BJ (cell line): ENCODE measurements around the gene WWOX. TPM values are rescaled to one million over a fixed set of nuclear protein-coding genes. Genes with fewer than 3 reads are reported as not detected.

Experiments
- CTCF ChIA-PET: fragments of 350-600 bp; formaldehyde crosslinking; extraction: SDS; loops from one replicate; lab custom pipeline; 2021; ENCODE audit warnings: antibody characterized with exemption, inconsistent platforms; lab: Yijun Ruan, JAX
- POLR2A ChIA-PET: fragments of 300-600 bp; sonication (Branson Sonifier 250); formaldehyde crosslinking; extraction: SDS; loops from one replicate; lab custom pipeline; 2021; ENCODE audit warnings: antibody characterized with exemption; lab: Charles Lee
- DNase-seq: peaks from one replicate; pipeline ENCODE4 v3.0.0-alpha.2; 2011; ENCODE audit warnings: low read depth
- H3K27me3 ChIP-seq: 2 replicates; pipeline ENCODE4 v1.6.0; 2011; ENCODE audit warnings: low read length; ENCODE audit not compliant: control insufficient read depth, insufficient read depth
- H3K36me3 ChIP-seq: 2 replicates; pipeline ENCODE4 v1.5.1; 2011; ENCODE audit warnings: low read length; ENCODE audit not compliant: control insufficient read depth, insufficient read depth
- H3K4me3 ChIP-seq: 2 replicates; pipeline ENCODE4 v1.5.1; 2011; ENCODE audit warnings: low read depth, mild to moderate bottlenecking, control low read depth, low read length
- CTCF ChIP-seq: IDR thresholded peaks from 2 replicates; pipeline ENCODE4 v1.5.1; 2011; ENCODE audit warnings: low read depth, mild to moderate bottlenecking, control low read depth, inconsistent platforms, low read length, moderate library complexity; ENCODE audit not compliant: insufficient read depth
- polyA plus RNA-seq: library from polyadenylated mRNA; depleted of rRNA; stranded (reverse); fragments of >200 nt; gene quantifications from 2 replicates; pipeline ENCODE4 v1.2.3, GENCODE V29; 2011

Gene WWOX
- polyA plus RNA-seq, 1 experiment, result 3.1 TPM

GRCh38 chr16:78439646-78440045, 340.2 kb downstream of the WWOX start:
- ChIA-PET CTCF (no interaction called here), POLR2A (no interaction called here)
- Histone ChIP-seq H3K27me3 (no peaks in the 10 kb centered on the region), H3K36me3 (no peaks in the 10 kb centered on the region), H3K4me3 (no peak overlapping the region)
- no peak for TF ChIP-seq CTCF
- no peak for DNase-seq

GRCh38 chr16:78441298-78441697, 341.8 kb downstream of the WWOX start:
- ChIA-PET CTCF (no interaction called here), POLR2A (no interaction called here)
- TF ChIP-seq CTCF, result no peak
- Histone ChIP-seq H3K36me3 (no peaks in the 10 kb centered on the region), H3K27me3 (no peaks in the 10 kb centered on the region), H3K4me3 (no peak overlapping the region)
- DNase-seq, result no peak

GRCh38 chr16:78443542-78444364, 344.3 kb downstream of the WWOX start:
- Histone ChIP-seq H3K27me3 (no peaks in the 10 kb centered on the region), H3K4me3 (no peak overlapping the region), H3K36me3 (no peaks in the 10 kb centered on the region)
- no peak for TF ChIP-seq CTCF
- ChIA-PET POLR2A (no interaction called here), CTCF (no interaction called here)
- no peak for DNase-seq

- POLR2A ChIA-PET, result no interaction called here
- no peak overlapping the region for H3K4me3 ChIP-seq
- CTCF ChIA-PET, result interaction anchor here (0.6 kb wide), 1 partner anchor 1157 kb away, joined by 5 read pairs; no protein-coding TSS in a partner anchor
- no peaks in the 10 kb centered on the region for H3K27me3 ChIP-seq
- no peak for TF ChIP-seq CTCF
- no peaks in the 10 kb centered on the region for H3K36me3 ChIP-seq
- DNase-seq, result no peak
These were observed 346.4 kb downstream of the WWOX start for GRCh38 chr16:78445818-78446217.

- CTCF ChIA-PET, result no interaction called here
- POLR2A ChIA-PET, result no interaction called here
- Histone ChIP-seq H3K27me3 (no peaks in the 10 kb centered on the region), H3K4me3 (no peak overlapping the region), H3K36me3 (no peaks in the 10 kb centered on the region)
- no peak for TF ChIP-seq CTCF
- DNase-seq, result no peak
These were observed 347.0 kb downstream of the WWOX start for GRCh38 chr16:78446486-78446885.
